Activated naive CD4-positive, alpha-beta T cell treated with anti-CD3 and anti-CD28 coated beads for 36 hours (primary cell): ENCODE data around the gene FSTL4. TPM values are rescaled to one million over a fixed set of nuclear protein-coding genes. Genes with fewer than 3 reads are reported as not detected.

Experiments used
- CTCF ChIA-PET: fragments of 350-600 bp; sonication (Branson Sonifier 250); formaldehyde crosslinking; loops from one replicate; lab custom pipeline; 2021; ENCODE audit warnings: antibody characterized with exemption; lab: Charles Lee
- DNase-seq: peaks from one replicate; pipeline ENCODE4 v3.0.0-alpha.2; 2020
- H3K27ac Mint-ChIP-seq: one replicate; pipeline ENCODE4 v1.8.0; 2021; ENCODE audit warnings: mild to moderate bottlenecking, mixed read lengths
- H3K27me3 Mint-ChIP-seq: one replicate; pipeline ENCODE4 v1.8.0; 2021; ENCODE audit warnings: low read depth, mixed read lengths
- H3K36me3 Mint-ChIP-seq: one replicate; pipeline ENCODE4 v1.8.0; 2021; ENCODE audit warnings: low read depth, mixed read lengths
- H3K4me1 Mint-ChIP-seq: one replicate; pipeline ENCODE4 v1.8.0; 2021; ENCODE audit warnings: low read depth, mixed read lengths
- H3K4me3 Mint-ChIP-seq: one replicate; pipeline ENCODE4 v1.8.0; 2021; ENCODE audit warnings: mild to moderate bottlenecking, moderate library complexity, mixed read lengths
- H3K9me3 Mint-ChIP-seq: one replicate; pipeline ENCODE4 v1.8.0; 2021; ENCODE audit warnings: mixed read lengths
- intact Hi-C: fragments of 100-400 bp; cut with micrococcal nuclease; formaldehyde crosslinking; loops from one replicate; pipeline ENCODE4 v1.15.1; 2023
- total RNA-seq, 2 experiments: library from RNA; stranded (reverse); gene quantifications; one replicate each; pipeline ENCODE4 v1.2.3, GENCODE V29; 2021

Gene FSTL4
- total RNA-seq, 2 experiments from 2014 or later = 0.29 to 0.30 TPM

DNA sequence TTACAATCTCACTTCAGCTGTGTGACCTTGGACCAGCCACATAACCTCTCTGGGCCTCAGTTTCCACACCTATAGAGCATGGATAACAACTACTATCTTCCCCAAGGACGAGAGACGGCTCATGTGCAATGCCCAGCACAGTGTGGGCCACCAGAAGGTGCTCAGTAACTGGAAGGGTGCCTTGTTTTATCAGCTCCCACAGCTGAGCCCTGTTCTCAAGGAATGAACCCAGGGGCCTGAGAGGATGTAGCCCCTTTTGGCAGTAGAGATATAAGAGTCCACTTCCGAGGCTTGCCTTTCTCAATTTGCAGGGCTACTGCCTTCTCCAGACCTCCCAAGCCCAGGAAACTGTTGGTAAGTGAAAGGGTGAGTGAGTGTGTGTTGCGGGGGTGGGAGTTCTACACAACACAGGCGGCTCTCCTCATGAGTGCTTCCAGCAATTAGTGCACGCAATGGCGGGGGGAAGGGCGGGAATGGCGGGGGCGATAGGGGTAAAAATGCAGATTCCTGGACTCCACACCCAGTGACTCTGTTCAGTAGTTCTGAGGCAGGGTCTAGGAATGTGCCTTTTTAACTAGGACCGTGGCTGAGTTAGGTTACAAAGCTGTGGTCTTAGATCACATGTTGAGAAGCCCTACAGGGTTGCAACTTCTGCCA is 185.1 kb downstream of the FSTL4 start:
- peaks cover 10% of the 10 kb centered on the region for H3K4me1 Mint-ChIP-seq
- DNase-seq = no peak
- H3K36me3 Mint-ChIP-seq = no peaks in the 10 kb centered on the region
- no peak overlapping the region for H3K27ac Mint-ChIP-seq
- CTCF ChIA-PET = no interaction called here
- no peaks in the 10 kb centered on the region for H3K9me3 Mint-ChIP-seq
- H3K27me3 Mint-ChIP-seq = no peaks in the 10 kb centered on the region
- intact Hi-C loops = no loop called here
- H3K4me3 Mint-ChIP-seq = no peak overlapping the region

DNA sequence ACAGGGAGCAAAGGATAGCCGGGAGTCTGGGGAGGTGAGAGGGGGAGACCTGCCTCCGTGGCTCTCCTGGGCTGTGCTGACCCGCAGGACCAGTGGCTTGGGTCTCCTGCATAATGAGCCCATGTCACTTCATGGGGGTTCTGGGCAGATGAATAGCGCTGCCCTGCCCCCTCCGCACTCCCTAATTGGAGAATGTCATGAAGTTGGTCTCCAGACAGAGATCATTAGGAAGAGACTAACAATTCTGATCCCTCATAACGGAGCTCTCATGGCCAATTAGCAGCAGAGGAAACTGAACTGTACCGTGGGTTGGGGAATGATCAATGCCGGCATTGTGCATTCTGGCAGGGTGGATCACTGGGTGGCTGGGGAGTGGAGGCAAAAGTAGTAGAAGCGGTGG is 186.1 kb downstream of the FSTL4 start:
- DNase-seq = no peak
- Mint-ChIP-seq H3K4me3 (no peak overlapping the region), H3K9me3 (no peaks in the 10 kb centered on the region), H3K27ac (no peak overlapping the region), H3K4me1 (peaks cover 10% of the 10 kb centered on the region), H3K36me3 (no peaks in the 10 kb centered on the region), H3K27me3 (no peaks in the 10 kb centered on the region)
- CTCF ChIA-PET = interaction anchor here (0.6 to 1.7 kb wide), 3 partner anchors 10 to 453 kb away, joined by 3 to 9 read pairs (median 3); no protein-coding TSS in a partner anchor
- intact Hi-C loops = no loop called here

DNA sequence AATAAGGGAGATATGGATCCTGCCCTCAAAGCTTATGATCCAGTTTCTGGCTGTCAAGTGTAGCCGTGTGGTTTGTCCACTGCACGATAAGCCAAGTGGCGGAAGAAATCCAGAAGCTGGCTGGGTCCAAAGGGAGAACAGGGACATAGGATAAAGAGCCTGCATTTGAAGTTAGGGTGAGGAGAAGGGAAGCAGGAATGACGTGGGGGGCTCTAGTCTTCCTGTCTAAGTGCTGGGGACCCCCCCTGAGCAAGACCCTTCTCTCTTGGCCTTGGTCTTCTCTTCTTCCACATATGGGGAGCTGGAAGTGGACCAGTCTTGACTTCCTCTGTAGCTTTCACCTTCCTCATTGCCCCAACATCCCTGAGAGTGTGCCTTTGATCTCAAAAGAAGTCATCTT is 186.6 kb downstream of the FSTL4 start:
- CTCF ChIA-PET = interaction anchor here (0.6 to 1.7 kb wide), 6 partner anchors 9 to 519 kb away, joined by 3 to 9 read pairs (median 3); no protein-coding TSS in a partner anchor
- H3K27ac Mint-ChIP-seq = no peak overlapping the region
- no peak overlapping the region for H3K4me3 Mint-ChIP-seq
- no peaks in the 10 kb centered on the region for H3K27me3 Mint-ChIP-seq
- peaks cover 10% of the 10 kb centered on the region for H3K4me1 Mint-ChIP-seq
- intact Hi-C loops = no loop called here
- DNase-seq = no peak
- no peaks in the 10 kb centered on the region for H3K9me3 Mint-ChIP-seq
- H3K36me3 Mint-ChIP-seq = no peaks in the 10 kb centered on the region

DNA sequence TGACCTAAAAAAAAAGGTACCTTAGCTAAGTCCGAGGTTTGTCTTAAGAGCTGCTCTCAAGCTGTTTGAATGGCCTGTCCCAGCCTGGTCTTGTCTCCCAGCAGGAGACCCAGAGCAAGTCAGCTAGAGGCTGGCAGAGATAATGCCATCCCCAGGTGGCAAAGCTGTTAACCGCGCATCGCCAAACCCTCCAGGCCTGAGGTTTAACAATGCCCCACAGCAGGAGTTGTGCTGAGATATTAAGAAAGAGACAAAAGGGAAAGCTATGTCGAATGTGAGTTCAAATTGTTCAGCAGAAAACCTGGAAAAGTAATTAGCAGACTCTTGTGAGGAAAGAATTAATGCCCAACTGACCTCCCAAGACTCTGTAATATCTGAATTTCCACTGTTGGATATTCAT is 187.1 kb downstream of the FSTL4 start:
- H3K4me1 Mint-ChIP-seq = peaks cover 10% of the 10 kb centered on the region
- H3K36me3 Mint-ChIP-seq = no peaks in the 10 kb centered on the region
- no peak overlapping the region for H3K27ac Mint-ChIP-seq
- H3K9me3 Mint-ChIP-seq = no peaks in the 10 kb centered on the region
- no peaks in the 10 kb centered on the region for H3K27me3 Mint-ChIP-seq
- H3K4me3 Mint-ChIP-seq = no peak overlapping the region
- DNase-seq = no peak
- CTCF ChIA-PET = interaction anchor here (0.7 to 3.2 kb wide), 9 partner anchors 8 to 520 kb away, joined by 3 to 20 read pairs (median 3); no protein-coding TSS in a partner anchor
- intact Hi-C loops = no loop called here

DNA sequence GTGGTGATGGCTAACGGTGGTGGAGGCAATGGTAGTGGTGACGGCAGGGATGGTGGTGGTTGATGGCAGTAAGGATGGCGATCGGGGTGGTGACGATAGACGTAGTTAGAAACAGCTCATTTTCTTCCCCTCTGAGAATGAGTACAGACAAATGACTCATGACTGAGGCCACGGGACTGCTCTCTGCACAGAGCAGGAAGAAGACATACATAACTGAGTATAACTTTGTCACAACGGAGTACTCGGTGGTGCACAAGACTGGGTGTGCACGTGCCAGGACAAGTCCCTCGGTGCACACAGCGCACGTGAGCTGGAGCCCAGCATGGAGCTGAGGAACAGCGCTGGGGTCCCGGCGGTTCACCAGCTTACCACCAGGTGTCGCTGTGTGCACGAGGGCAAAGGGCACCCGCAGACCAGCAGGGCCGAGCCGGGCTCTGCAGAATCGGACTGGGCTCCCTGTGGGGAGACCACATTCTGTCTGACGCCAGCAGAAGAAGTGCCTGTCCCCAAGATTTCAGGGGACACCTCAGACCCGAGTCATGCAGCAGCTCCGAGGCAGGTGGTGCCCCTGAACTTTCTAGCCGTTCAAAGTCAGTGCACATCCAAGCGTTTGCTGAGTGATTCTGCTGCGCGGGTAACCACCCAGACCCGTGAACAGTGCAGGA is 188.6 kb downstream of the FSTL4 start:
- no peak overlapping the region for H3K4me3 Mint-ChIP-seq
- H3K36me3 Mint-ChIP-seq = no peaks in the 10 kb centered on the region
- H3K9me3 Mint-ChIP-seq = no peaks in the 10 kb centered on the region
- no peak overlapping the region for H3K27ac Mint-ChIP-seq
- CTCF ChIA-PET = interaction anchor here (0.6 to 3.2 kb wide), 33 partner anchors 10 to 521 kb away, joined by 3 to 20 read pairs (median 4); no protein-coding TSS in a partner anchor
- no peaks in the 10 kb centered on the region for H3K27me3 Mint-ChIP-seq
- intact Hi-C loops = loop anchor here (1.0 to 5.0 kb wide), 4 partner anchors 25 to 519 kb away; no protein-coding TSS in a partner anchor
- H3K4me1 Mint-ChIP-seq = peaks cover 10% of the 10 kb centered on the region
- peak; percentile 79 for DNase-seq

DNA sequence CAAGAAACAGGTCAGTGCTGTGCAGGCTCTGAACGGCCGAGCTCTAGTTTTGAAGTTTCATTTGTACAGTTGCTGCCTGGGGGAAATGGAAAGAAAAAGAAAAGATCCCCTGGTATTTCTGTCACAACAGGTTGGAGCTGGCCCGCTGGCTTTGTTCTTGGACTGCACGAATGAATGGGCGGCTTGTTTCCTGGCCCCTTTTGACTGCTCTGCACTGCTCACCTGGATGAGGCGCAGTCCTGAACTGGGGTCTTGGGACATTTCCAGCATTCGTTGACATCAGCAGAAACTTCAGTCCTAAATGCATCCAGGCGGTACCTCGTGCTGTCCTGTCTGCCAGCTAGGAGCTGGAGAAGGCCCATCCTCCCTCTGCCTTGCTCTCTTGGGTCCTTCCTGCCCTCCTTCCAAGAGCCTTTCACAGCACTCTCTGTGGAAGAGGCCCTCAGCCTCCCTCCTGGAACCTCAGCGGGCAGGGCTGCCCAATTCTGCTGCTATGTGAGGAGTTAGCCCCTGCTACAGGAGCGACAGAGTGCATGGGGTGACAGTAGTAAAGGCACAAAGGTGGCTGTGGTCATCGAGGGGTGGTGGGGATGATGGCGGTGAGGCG is 189.2 kb downstream of the FSTL4 start:
- no peaks in the 10 kb centered on the region for H3K9me3 Mint-ChIP-seq
- H3K4me3 Mint-ChIP-seq = no peak overlapping the region

DNA sequence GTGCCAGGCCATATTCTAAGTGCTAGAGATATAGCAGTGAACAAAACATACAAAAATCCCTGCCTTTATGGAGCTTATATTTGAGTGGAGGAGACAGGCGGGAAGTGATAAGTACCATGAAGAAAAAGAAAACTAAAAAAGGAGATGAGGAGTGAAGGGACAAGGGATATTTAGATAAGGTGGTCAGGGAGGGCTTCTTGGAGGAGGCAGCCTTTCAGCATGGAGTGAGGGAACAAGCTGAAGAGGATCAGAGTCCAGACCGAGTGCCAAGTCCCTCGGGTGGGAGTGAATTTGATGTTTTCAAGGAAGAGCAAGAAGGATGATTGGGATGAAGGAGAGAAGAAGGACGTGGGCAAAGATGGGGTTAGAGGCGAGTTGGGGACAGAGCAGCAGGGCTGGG is 190.5 kb downstream of the FSTL4 start:
- intact Hi-C loops = loop anchor here (5.0 kb wide), 3 partner anchors 40 to 520 kb away; no protein-coding TSS in a partner anchor
- DNase-seq = no peak
- Mint-ChIP-seq H3K36me3 (no peaks in the 10 kb centered on the region), H3K4me1 (peaks cover 10% of the 10 kb centered on the region), H3K9me3 (no peaks in the 10 kb centered on the region), H3K27ac (no peak overlapping the region), H3K27me3 (no peaks in the 10 kb centered on the region), H3K4me3 (no peak overlapping the region)
- CTCF ChIA-PET = interaction anchor here (0.8 to 1.4 kb wide), 6 partner anchors 11 to 107 kb away, joined by 3 to 4 read pairs (median 3); no protein-coding TSS in a partner anchor

More for the DNA sequence above, 189.2 kb downstream of the FSTL4 start:
- Mint-ChIP-seq H3K4me1 (peaks cover 10% of the 10 kb centered on the region), H3K36me3 (no peaks in the 10 kb centered on the region), H3K27ac (no peak overlapping the region), H3K27me3 (no peaks in the 10 kb centered on the region)
- intact Hi-C loops = loop anchor here (1.0 to 5.0 kb wide), 4 partner anchors 25 to 519 kb away; no protein-coding TSS in a partner anchor
- CTCF ChIA-PET = interaction anchor here (0.6 to 3.2 kb wide), 33 partner anchors 9 to 522 kb away, joined by 3 to 20 read pairs (median 4); no protein-coding TSS in a partner anchor
- no peak for DNase-seq

DNA sequence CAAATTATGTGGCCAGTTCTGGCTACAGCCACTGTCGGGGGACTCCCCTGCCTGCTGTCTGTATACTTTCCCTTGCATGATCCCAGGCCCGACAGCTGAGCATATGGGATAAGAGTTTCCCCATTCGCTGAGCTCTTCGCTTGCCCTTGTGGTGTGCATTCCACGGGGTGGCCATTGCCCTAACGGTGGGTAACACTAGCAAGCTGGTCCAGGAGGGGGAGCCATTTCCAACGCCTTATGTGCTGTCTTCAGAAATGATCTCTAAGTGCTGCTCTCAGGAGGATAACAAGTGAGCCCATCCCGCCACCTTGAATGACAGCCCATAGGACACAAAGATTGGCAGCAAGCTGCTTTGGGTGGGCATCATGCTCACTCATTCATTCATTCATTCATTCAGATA is 190.9 kb downstream of the FSTL4 start:
- Mint-ChIP-seq H3K4me3 (no peak overlapping the region), H3K4me1 (peaks cover 10% of the 10 kb centered on the region), H3K9me3 (no peaks in the 10 kb centered on the region), H3K27ac (no peak overlapping the region), H3K36me3 (no peaks in the 10 kb centered on the region), H3K27me3 (no peaks in the 10 kb centered on the region)
- intact Hi-C loops = loop anchor here (5.0 kb wide), 3 partner anchors 41 to 521 kb away; no protein-coding TSS in a partner anchor
- CTCF ChIA-PET = interaction anchor here (0.8 to 1.4 kb wide), 6 partner anchors 10 to 107 kb away, joined by 3 to 4 read pairs (median 3); no protein-coding TSS in a partner anchor
- peak; percentile 25 for DNase-seq

DNA sequence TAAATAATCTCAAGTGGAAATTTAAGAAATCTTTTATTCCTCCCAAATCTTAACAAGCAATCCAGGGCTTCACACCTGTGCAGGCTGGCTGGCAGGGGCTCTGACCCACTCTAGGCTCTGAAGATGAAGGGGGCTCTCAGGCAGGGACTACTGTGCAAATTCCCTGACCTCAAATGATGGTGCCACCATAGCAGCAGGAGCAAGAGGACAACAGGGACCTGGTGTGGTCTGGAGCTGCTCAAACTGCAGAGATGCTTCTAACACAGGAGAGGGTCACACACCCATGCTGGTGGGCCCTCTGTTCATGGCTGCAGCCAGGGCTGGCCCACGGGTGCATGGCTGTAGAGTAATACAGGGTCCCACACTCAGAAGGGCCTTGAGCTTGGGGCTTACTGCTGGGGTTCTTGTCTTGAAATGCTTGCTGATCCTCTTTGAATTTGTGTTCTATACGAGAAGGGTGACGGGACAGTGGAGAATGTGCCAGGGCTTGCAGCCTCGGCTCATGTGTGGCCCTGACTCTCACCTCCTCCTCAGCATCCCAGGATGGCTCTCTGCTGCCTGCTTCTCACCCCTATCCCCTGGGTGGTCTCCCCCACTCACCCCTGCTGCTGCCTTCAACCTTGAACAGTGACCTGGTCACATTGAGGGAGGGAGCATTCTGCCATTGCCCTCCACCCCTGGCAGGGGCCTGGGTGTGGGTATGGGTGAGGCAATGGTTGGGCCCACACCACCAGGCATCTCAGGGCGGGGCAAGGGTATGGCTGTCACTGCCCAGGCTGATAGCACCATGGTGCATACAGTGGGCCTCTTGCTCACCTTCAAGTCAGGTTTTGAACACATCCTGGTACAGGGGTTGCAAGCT is 191.7 kb downstream of the FSTL4 start:
- CTCF ChIA-PET = interaction anchor here (0.8 to 1.4 kb wide), 4 partner anchors 13 to 23 kb away, joined by 3 to 4 read pairs (median 3); no protein-coding TSS in a partner anchor
- no peaks in the 10 kb centered on the region for H3K9me3 Mint-ChIP-seq
- no peak overlapping the region for H3K4me3 Mint-ChIP-seq
- H3K27me3 Mint-ChIP-seq = no peaks in the 10 kb centered on the region
- H3K36me3 Mint-ChIP-seq = no peaks in the 10 kb centered on the region
- intact Hi-C loops = loop anchor here (5.0 kb wide), 3 partner anchors 42 to 522 kb away; no protein-coding TSS in a partner anchor
- DNase-seq = no peak
- H3K4me1 Mint-ChIP-seq = peaks cover 10% of the 10 kb centered on the region
- H3K27ac Mint-ChIP-seq = no peak overlapping the region

DNA sequence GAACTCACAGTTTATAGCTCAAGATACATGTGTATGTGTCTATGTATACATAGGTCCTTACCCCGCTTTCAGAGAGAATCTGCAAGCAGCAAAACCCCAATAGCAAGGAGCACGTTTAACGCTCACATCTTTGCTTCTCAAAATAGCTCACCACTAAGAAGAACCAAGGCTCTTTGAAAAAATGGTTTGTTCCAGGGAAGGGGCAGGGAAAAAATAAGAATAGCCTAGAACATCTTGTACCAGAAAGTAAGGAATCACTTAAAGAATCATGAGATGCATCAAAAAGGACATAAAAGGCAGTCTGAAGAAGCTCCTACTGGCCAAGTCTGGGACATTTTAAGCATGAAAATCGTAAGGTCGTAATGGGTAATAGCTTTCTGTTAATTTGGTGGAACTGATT is 196.4 kb downstream of the FSTL4 start:
- CTCF ChIA-PET = interaction anchor here (0.6 to 2.5 kb wide), 3 partner anchors 10 to 304 kb away, joined by 3 to 9 read pairs (median 4); no protein-coding TSS in a partner anchor
- intact Hi-C loops = no loop called here
- H3K9me3 Mint-ChIP-seq = no peaks in the 10 kb centered on the region
- no peaks in the 10 kb centered on the region for H3K36me3 Mint-ChIP-seq
- no peak overlapping the region for H3K27ac Mint-ChIP-seq
- H3K4me1 Mint-ChIP-seq = no peaks in the 10 kb centered on the region
- H3K27me3 Mint-ChIP-seq = peaks cover 4% of the 10 kb centered on the region
- no peak for DNase-seq
- no peak overlapping the region for H3K4me3 Mint-ChIP-seq

DNA sequence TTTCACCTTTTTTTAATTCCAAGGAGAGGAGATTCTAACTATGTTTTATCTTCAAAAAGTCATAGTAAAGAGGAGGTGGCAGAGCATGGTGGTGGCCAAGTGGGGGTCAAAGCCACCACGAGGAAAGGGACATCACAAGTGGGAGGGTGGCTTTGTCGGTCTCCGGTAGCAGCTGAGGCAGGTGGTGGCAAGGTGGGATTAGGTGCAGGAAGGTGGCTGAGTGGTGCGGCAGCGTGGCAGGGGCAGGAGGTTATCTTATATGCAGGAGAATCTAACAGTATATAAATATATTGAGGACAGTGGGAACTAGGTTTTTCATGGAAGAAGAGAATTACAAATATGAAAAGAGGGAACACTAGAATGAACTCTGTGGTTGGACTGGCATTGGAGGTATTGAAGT is 196.8 kb downstream of the FSTL4 start:
- Mint-ChIP-seq H3K27ac (no peak overlapping the region), H3K36me3 (no peaks in the 10 kb centered on the region), H3K4me1 (no peaks in the 10 kb centered on the region), H3K27me3 (peaks cover 4% of the 10 kb centered on the region), H3K9me3 (no peaks in the 10 kb centered on the region), H3K4me3 (no peak overlapping the region)
- intact Hi-C loops = no loop called here
- DNase-seq = no peak
- CTCF ChIA-PET = interaction anchor here (0.8 to 2.5 kb wide), 2 partner anchors 10 to 18 kb away, joined by 3 to 9 read pairs; no protein-coding TSS in a partner anchor
